IMR-90 (cell line): ENCODE results near the gene SPATA31C1. TPM values are rescaled to one million over a fixed set of nuclear protein-coding genes. Genes with fewer than 3 reads are reported as not detected.

Source experiments
- ATAC-seq: fragments of 200-7000 bp; cut with Tn5 transposase; 2 replicates; pipeline ENCODE4 v1.9.1; 2020; ENCODE audit warnings: low read depth, mild to moderate bottlenecking, moderate library complexity
- BruUV-seq: library from RNA; stranded (reverse); fragments of 400-500 nt; replicated peaks from 2 replicates; lab custom pipeline; 2021; lab: Mats Ljungman, UMichigan
- CTCF ChIA-PET: fragments of 300-600 bp; formaldehyde crosslinking; extraction: SDS; loops from one replicate; lab custom pipeline; 2021; ENCODE audit warnings: antibody characterized with exemption; lab: Yijun Ruan, JAX
- POLR2A ChIA-PET: fragments of 300-600 bp; sonication (Branson Sonifier 250); formaldehyde crosslinking; loops from one replicate; lab custom pipeline; 2022; ENCODE audit warnings: antibody characterized with exemption; ENCODE audit not compliant: unreplicated experiment; lab: Charles Lee
- DNase-seq: peaks from one replicate; pipeline ENCODE4 v3.0.0; 2013
- H2AFZ ChIP-seq: replicated peaks from 2 replicates; pipeline ENCODE3; 2013; ENCODE audit warnings: low read length, mild to moderate bottlenecking; ENCODE audit not compliant: poor library complexity
- H2AK5ac ChIP-seq: 2 replicates; pipeline ENCODE4 v1.6.1; 2013; ENCODE audit warnings: low read depth, low read length, inconsistent platforms
- H2AK9ac ChIP-seq: replicated peaks from 2 replicates; pipeline ENCODE3; 2013; ENCODE audit warnings: mild to moderate bottlenecking, low read depth, low read length, moderate library complexity; ENCODE audit not compliant: poor library complexity
- H2BK120ac ChIP-seq: 2 replicates; pipeline ENCODE4 v1.6.1; 2013; ENCODE audit warnings: low read depth, low read length, inconsistent platforms
- H2BK15ac ChIP-seq: 3 replicates; pipeline ENCODE4 v1.6.1; 2013; ENCODE audit warnings: low read depth, low read length, inconsistent platforms
- H2BK20ac ChIP-seq: 2 replicates; pipeline ENCODE4 v1.6.1; 2013; ENCODE audit warnings: low read depth, mild to moderate bottlenecking, inconsistent platforms, low read length, moderate library complexity
- H2BK5ac ChIP-seq: 2 replicates; pipeline ENCODE4 v1.6.1; 2013; ENCODE audit warnings: mild to moderate bottlenecking, low read depth, low read length, inconsistent platforms; ENCODE audit not compliant: poor library complexity, severe bottlenecking
- H3K14ac ChIP-seq: replicated peaks from 2 replicates; pipeline ENCODE4 v1.6.1; 2013; ENCODE audit warnings: low read depth, low read length, inconsistent platforms
- H3K18ac ChIP-seq: 2 replicates; pipeline ENCODE4 v1.6.1; 2013; ENCODE audit warnings: low read depth, low read length, control low read depth
- H3K23ac ChIP-seq: 2 replicates; pipeline ENCODE4 v1.6.1; 2013; ENCODE audit warnings: low read depth, low read length, inconsistent platforms
- H3K27ac ChIP-seq: 2 replicates; pipeline ENCODE4 v1.5.1; 2013; ENCODE audit warnings: mild to moderate bottlenecking, control low read depth, low read length; ENCODE audit not compliant: insufficient read depth
- H3K27me3 ChIP-seq: 2 replicates; pipeline ENCODE4 v1.6.1; 2013; ENCODE audit warnings: low read length; ENCODE audit not compliant: control insufficient read depth, insufficient read depth
- H3K36me3 ChIP-seq: 2 replicates; pipeline ENCODE4 v1.6.1; 2013; ENCODE audit warnings: low read length, mixed read lengths; ENCODE audit not compliant: control insufficient read depth, insufficient read depth
- H3K4ac ChIP-seq: 2 replicates; pipeline ENCODE4 v1.6.1; 2013; ENCODE audit warnings: low read depth, low read length, inconsistent platforms
- H3K4me1 ChIP-seq: 2 replicates; pipeline ENCODE4 v1.6.1; 2013; ENCODE audit warnings: low read length, mixed read lengths; ENCODE audit not compliant: control insufficient read depth, insufficient read depth
- H3K4me2 ChIP-seq: 2 replicates; pipeline ENCODE4 v1.6.1; 2013; ENCODE audit warnings: low read depth, mild to moderate bottlenecking, control low read depth, low read length, moderate library complexity
- H3K4me3 ChIP-seq: 2 replicates; pipeline ENCODE4 v1.5.1; 2013; ENCODE audit warnings: low read depth, mild to moderate bottlenecking, control low read depth, low read length, moderate library complexity; ENCODE audit not compliant: insufficient read depth
- H3K56ac ChIP-seq: 2 replicates; pipeline ENCODE4 v1.6.1; 2013; ENCODE audit warnings: low read length, inconsistent platforms; ENCODE audit not compliant: insufficient read depth; ENCODE audit errors: extremely low read depth
- H3K79me1 ChIP-seq, 2 experiments: 2 replicates each; pipeline ENCODE4 v1.6.1; 2013; ENCODE audit warnings: low read length in 2 of 2, inconsistent platforms in 1 of 2, low read depth in 1 of 2
- H3K9ac ChIP-seq: 2 replicates; pipeline ENCODE4 v1.6.1; 2013; ENCODE audit warnings: low read depth, low read length, control low read depth
- H3K9me1 ChIP-seq: 2 replicates; pipeline ENCODE4 v1.6.1; 2013; ENCODE audit warnings: low read length, inconsistent platforms; ENCODE audit not compliant: insufficient read depth
- H3K9me3 ChIP-seq: 2 replicates; pipeline ENCODE4 v1.6.1; 2013; ENCODE audit warnings: low read length; ENCODE audit not compliant: control insufficient read depth, insufficient read depth
- H4K20me1 ChIP-seq: 2 replicates; pipeline ENCODE4 v1.6.1; 2013; ENCODE audit warnings: low read length, inconsistent platforms; ENCODE audit not compliant: insufficient read depth
- H4K5ac ChIP-seq: 2 replicates; pipeline ENCODE4 v1.6.1; 2013; ENCODE audit warnings: mild to moderate bottlenecking, low read depth, low read length, control low read depth
- H4K8ac ChIP-seq, 2 experiments: 2 replicates each; pipeline ENCODE4 v1.6.1; 2013; ENCODE audit warnings: low read depth in 2 of 2, low read length in 2 of 2, control low read depth in 1 of 2, inconsistent platforms in 1 of 2
- H4K91ac ChIP-seq: 2 replicates; pipeline ENCODE4 v1.6.1; 2013; ENCODE audit warnings: low read depth, low read length, inconsistent platforms; ENCODE audit not compliant: insufficient read depth
- BHLHE40 ChIP-seq: fragments of 150-350 bp; IDR thresholded peaks from 2 replicates; pipeline ENCODE4 v1.6.1; 2016; ENCODE audit warnings: mild to moderate bottlenecking, low read depth, low read length
- CHD1 ChIP-seq: IDR thresholded peaks from 2 replicates; pipeline ENCODE4 v1.6.1; 2012; ENCODE audit warnings: low read depth, low read length, improper control_type of control experiment
- CTCF ChIP-seq: conservative IDR thresholded peaks from 2 replicates; pipeline ENCODE4 v1.5.1; 2012; ENCODE audit warnings: mild to moderate bottlenecking, low read depth, low read length, improper control_type of control experiment
- FOS ChIP-seq: fragments of 150-350 bp; IDR thresholded peaks from 2 replicates; pipeline ENCODE4 v1.6.1; 2016; ENCODE audit warnings: low read depth, low read length
- MAZ ChIP-seq: IDR thresholded peaks from 2 replicates; pipeline ENCODE4 v1.6.1; 2012; ENCODE audit warnings: low read depth, mild to moderate bottlenecking, low read length, improper control_type of control experiment, moderate library complexity, borderline replicate concordance
- MXI1 ChIP-seq: IDR thresholded peaks from 2 replicates; pipeline ENCODE4 v1.6.1; 2012; ENCODE audit warnings: low read depth, mild to moderate bottlenecking, low read length, moderate library complexity, borderline replicate concordance
- NFE2L2 ChIP-seq: fragments of 150-350 bp; IDR thresholded peaks from 2 replicates; pipeline ENCODE4 v1.6.1; 2016; ENCODE audit warnings: low read depth, mild to moderate bottlenecking, low read length
- POLR2A ChIP-seq: IDR thresholded peaks from 2 replicates; pipeline ENCODE4 v1.6.1; 2012; ENCODE audit warnings: mild to moderate bottlenecking, low read depth, low read length
- RAD21 ChIP-seq: IDR thresholded peaks from 2 replicates; pipeline ENCODE4 v1.6.1; 2012; ENCODE audit warnings: low read length, improper control_type of control experiment
- RFX5 ChIP-seq: IDR thresholded peaks from 2 replicates; pipeline ENCODE4 v1.8.0; 2012; ENCODE audit warnings: low read depth, mild to moderate bottlenecking, low read length, moderate library complexity
- SMC3 ChIP-seq: fragments of 150-350 bp; IDR thresholded peaks from 2 replicates; pipeline ENCODE4 v1.6.1; 2016; ENCODE audit warnings: low read depth, mild to moderate bottlenecking, antibody characterized with exemption, low read length, moderate library complexity
- USF2 ChIP-seq: fragments of 150-350 bp; IDR thresholded peaks from 2 replicates; pipeline ENCODE4 v1.6.1; 2017; ENCODE audit warnings: mild to moderate bottlenecking, antibody characterized with exemption, low read length, low read depth
- WGBS, 2 experiments: methylation state at CpG; one replicate each; pipeline versions ENCODE4 v1.1.5 to v1.1.7; 2013; ENCODE audit warnings: missing lambda C conversion rate in 2 of 2; ENCODE audit not compliant: insufficient read length in 1 of 2; ENCODE audit errors: extremely low coverage in 2 of 2; 5-methylcytosine and 5-hydroxymethylcytosine counted together
- dilution Hi-C: fragments of 300-500 bp; cut with HindIII; formaldehyde crosslinking; loops from one replicate; pipeline ENCODE4 v1.14.3; 2018; ENCODE audit warnings: low sequenced_read_pairs; ENCODE audit not compliant: unreplicated experiment
- in situ Hi-C: fragments of 300-500 bp; cut with MboI; formaldehyde crosslinking; loops from 3 replicates; pipeline ENCODE4 v1.14.3; 2019; ENCODE audit warnings: low sequenced_read_pairs, inconsistent platforms, mixed read lengths
- intact Hi-C: fragments of 100-400 bp; cut with micrococcal nuclease; formaldehyde crosslinking; loops from 2 replicates; pipeline ENCODE4 v1.10.0; 2022
- polyA plus RNA-seq, 3 experiments: library from polyadenylated mRNA; depleted of rRNA; stranded (reverse); fragments of >200 nt; gene quantifications; 2 replicates each; pipeline ENCODE4 v1.2.3, GENCODE V29; 2012; ENCODE audit warnings: low replicate concordance in 1 of 3
- total RNA-seq: library from RNA; depleted of rRNA; stranded (reverse); fragments of >200 nt; gene quantifications from 2 replicates; pipeline ENCODE4 v1.2.3, GENCODE V29; 2012
- TF ChIP-seq, protein P1 (sequence below): fragments of 150-350 bp; IDR thresholded peaks from 2 replicates; pipeline ENCODE4 v1.6.1; 2016; ENCODE audit warnings: low read depth, mild to moderate bottlenecking, low read length, moderate library complexity, borderline replicate concordance

The SPATA31C1 gene
- total and polyA plus RNA-seq, 2 of the 4 experiments (the other 2 are of a cell fraction), result not detected

- Histone ChIP-seq H3K56ac (no peak overlapping the region), H4K8ac (no peak overlapping the region), H3K4me1 (peaks cover 8% of the 10 kb centered on the region), H3K27me3 (no peaks in the 10 kb centered on the region), H2BK15ac (no peak overlapping the region), H2BK120ac (no peak overlapping the region), H2BK5ac (no peak overlapping the region), H4K5ac (no peak overlapping the region), H3K23ac (no peak overlapping the region), H3K4ac (no peak overlapping the region), H3K18ac (no peak overlapping the region), H4K91ac (no peak overlapping the region), H2BK20ac (no peak overlapping the region), H3K14ac (no peak overlapping the region), H3K9ac (no peak overlapping the region), H2AK5ac (no peak overlapping the region), H3K9me3 (peaks cover 5% of the 10 kb centered on the region), H3K4me2 (no peak overlapping the region), H3K27ac (no peak overlapping the region), H3K79me1 (no peaks in the 10 kb centered on the region), H3K36me3 (no peaks in the 10 kb centered on the region), H3K4me3 (no peak overlapping the region), H4K20me1 (no peaks in the 10 kb centered on the region), H2AK9ac (no peak overlapping the region), H3K9me1 (no peaks in the 10 kb centered on the region), H2AFZ (no peak overlapping the region)
- TF ChIP-seq USF2, result no peak
- no peak for TF ChIP-seq RFX5
- no peak for TF ChIP-seq MAZ
- no peak for TF ChIP-seq BHLHE40
- TF ChIP-seq NFE2L2, result no peak
- no peak for TF ChIP-seq SMC3
- TF ChIP-seq POLR2A, result no peak
- TF ChIP-seq RAD21, result no peak
- no peak for TF ChIP-seq CHD1
- TF ChIP-seq, protein P1, sequence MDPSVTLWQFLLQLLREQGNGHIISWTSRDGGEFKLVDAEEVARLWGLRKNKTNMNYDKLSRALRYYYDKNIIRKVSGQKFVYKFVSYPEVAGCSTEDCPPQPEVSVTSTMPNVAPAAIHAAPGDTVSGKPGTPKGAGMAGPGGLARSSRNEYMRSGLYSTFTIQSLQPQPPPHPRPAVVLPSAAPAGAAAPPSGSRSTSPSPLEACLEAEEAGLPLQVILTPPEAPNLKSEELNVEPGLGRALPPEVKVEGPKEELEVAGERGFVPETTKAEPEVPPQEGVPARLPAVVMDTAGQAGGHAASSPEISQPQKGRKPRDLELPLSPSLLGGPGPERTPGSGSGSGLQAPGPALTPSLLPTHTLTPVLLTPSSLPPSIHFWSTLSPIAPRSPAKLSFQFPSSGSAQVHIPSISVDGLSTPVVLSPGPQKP, result no peak
- TF ChIP-seq FOS, result no peak
- no peak for TF ChIP-seq CTCF
- no peak for TF ChIP-seq MXI1
- dilution Hi-C loops (no loop called here), intact Hi-C loops (no loop called here), in situ Hi-C loops (no loop called here)
- ATAC-seq, result no peak
- 80% methylated on average over 2 of the region's 6 CpGs; no CpG with 5 or more reads in 1 of the 2 experiments for WGBS, 2 experiments
- POLR2A ChIA-PET, result no interaction called here
- no TSS peak for BruUV-seq
- CTCF ChIA-PET, result interaction anchor here (0.6 kb wide), 1 partner anchor 1469 kb away, joined by 4 read pairs; no protein-coding TSS in a partner anchor
- DNase-seq, result no peak
These were observed 34.5 kb upstream of the SPATA31C1 start for GRCh38 chr9:87883274-87883673.
